Upper lobe of left lung (tissue), 4 donors: ENCODE measurements around the gene TERT.

ENCODE experiments used
- EP300 ChIP-seq, 4 donors: sonication (generic); formaldehyde crosslinking; IDR thresholded peaks; one replicate each; pipeline ENCODE4 v1.5.1; 2017; ENCODE audit warnings: antibody characterized with exemption in 4 of 4, control low read depth in 2 of 4
- POLR2A ChIP-seq, 4 donors: fragments of 450-650 bp; IDR thresholded peaks; one replicate each; pipeline ENCODE4 v1.5.1; 2016 to 2017; ENCODE audit warnings: antibody characterized with exemption in 4 of 4, mild to moderate bottlenecking in 2 of 4
- POLR2AphosphoS5 ChIP-seq, 2 donors: sonication (generic); formaldehyde crosslinking; IDR thresholded peaks; one replicate each; pipeline ENCODE4 v1.5.1; 2017; ENCODE audit warnings: antibody characterized with exemption in 2 of 2
- TF ChIP-seq, protein P1 (sequence below), 6 experiments: fragments of 450-650 bp in 4 of 6; fragments of 200-600 bp in 2 of 6; sonication (generic) in 2 of 6; IDR thresholded peaks; one replicate each; pipeline ENCODE4 v1.5.1; 2016 to 2019; ENCODE audit warnings: antibody characterized with exemption in 6 of 6

GRCh38 chr5:1246711-1247431 lies 48.0 kb downstream of the TERT start:
- TF ChIP-seq, protein P1, sequence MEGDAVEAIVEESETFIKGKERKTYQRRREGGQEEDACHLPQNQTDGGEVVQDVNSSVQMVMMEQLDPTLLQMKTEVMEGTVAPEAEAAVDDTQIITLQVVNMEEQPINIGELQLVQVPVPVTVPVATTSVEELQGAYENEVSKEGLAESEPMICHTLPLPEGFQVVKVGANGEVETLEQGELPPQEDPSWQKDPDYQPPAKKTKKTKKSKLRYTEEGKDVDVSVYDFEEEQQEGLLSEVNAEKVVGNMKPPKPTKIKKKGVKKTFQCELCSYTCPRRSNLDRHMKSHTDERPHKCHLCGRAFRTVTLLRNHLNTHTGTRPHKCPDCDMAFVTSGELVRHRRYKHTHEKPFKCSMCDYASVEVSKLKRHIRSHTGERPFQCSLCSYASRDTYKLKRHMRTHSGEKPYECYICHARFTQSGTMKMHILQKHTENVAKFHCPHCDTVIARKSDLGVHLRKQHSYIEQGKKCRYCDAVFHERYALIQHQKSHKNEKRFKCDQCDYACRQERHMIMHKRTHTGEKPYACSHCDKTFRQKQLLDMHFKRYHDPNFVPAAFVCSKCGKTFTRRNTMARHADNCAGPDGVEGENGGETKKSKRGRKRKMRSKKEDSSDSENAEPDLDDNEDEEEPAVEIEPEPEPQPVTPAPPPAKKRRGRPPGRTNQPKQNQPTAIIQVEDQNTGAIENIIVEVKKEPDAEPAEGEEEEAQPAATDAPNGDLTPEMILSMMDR (IDR thresholded peaks at IDR 0.05), result no peak
- no peak for TF ChIP-seq POLR2AphosphoS5 (IDR thresholded peaks at IDR 0.05)
- TF ChIP-seq EP300 (IDR thresholded peaks at IDR 0.05), result no peak
- TF ChIP-seq POLR2A (IDR thresholded peaks at IDR 0.05), result no peak
